ENCODE results near the gene DPP7. TPM values are rescaled to one million over a fixed set of nuclear protein-coding genes. Genes with fewer than 3 reads are reported as not detected.

The DPP7 gene
- total and polyA plus RNA-seq, 7 donors: 34.8 to 75.3 (median 67.4) TPM

DNA sequence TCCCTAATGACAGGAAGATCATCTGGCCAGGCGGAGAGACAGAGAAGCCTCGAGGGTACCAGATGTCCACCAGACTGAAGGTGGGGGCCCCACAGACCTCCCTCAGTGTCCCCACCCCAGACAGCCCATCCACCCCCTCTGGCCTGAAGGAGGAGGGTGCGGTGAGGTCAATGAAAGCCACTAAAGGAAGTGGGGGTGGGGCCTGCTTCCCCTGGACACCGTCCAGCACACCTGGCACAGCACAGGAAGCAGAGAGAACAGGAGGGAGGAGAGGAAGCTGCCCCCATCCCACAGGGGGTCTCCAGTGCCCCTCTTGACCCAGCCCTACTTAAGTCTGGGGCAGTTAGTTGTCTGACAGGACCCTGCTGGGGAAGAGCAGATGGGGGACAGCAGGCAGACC lies 44.1 kb upstream of the DPP7 start:
- TF ChIP-seq, protein P1, sequence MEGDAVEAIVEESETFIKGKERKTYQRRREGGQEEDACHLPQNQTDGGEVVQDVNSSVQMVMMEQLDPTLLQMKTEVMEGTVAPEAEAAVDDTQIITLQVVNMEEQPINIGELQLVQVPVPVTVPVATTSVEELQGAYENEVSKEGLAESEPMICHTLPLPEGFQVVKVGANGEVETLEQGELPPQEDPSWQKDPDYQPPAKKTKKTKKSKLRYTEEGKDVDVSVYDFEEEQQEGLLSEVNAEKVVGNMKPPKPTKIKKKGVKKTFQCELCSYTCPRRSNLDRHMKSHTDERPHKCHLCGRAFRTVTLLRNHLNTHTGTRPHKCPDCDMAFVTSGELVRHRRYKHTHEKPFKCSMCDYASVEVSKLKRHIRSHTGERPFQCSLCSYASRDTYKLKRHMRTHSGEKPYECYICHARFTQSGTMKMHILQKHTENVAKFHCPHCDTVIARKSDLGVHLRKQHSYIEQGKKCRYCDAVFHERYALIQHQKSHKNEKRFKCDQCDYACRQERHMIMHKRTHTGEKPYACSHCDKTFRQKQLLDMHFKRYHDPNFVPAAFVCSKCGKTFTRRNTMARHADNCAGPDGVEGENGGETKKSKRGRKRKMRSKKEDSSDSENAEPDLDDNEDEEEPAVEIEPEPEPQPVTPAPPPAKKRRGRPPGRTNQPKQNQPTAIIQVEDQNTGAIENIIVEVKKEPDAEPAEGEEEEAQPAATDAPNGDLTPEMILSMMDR (IDR thresholded peaks at IDR 0.05): no peak
- Histone ChIP-seq H3K9me3 (no peaks in the 10 kb centered on the region), H3K27me3 (ENCODE audit: insufficient read depth in 3 of 3, low read length in 2 of 3) (peaks cover 0 to 86% (median 41%) of the 10 kb centered on the region in 3 donors), H3K27ac (no peak overlapping the region), H3K4me3 (no peak overlapping the region), H3K4me1 (peaks cover 6% of the 10 kb centered on the region), H3K36me3 (ENCODE audit: insufficient read depth in 1 of 2, low read depth in 1 of 2) (no peaks in the 10 kb centered on the region)
- DNase-seq: no peak
- WGBS, 3 donors: 29 to 50% (median 42%) methylated on average over 4 of the region's 4 CpGs
- ATAC-seq: no peak
- intact Hi-C loops (cut with DNase I): no loop called here

DNA sequence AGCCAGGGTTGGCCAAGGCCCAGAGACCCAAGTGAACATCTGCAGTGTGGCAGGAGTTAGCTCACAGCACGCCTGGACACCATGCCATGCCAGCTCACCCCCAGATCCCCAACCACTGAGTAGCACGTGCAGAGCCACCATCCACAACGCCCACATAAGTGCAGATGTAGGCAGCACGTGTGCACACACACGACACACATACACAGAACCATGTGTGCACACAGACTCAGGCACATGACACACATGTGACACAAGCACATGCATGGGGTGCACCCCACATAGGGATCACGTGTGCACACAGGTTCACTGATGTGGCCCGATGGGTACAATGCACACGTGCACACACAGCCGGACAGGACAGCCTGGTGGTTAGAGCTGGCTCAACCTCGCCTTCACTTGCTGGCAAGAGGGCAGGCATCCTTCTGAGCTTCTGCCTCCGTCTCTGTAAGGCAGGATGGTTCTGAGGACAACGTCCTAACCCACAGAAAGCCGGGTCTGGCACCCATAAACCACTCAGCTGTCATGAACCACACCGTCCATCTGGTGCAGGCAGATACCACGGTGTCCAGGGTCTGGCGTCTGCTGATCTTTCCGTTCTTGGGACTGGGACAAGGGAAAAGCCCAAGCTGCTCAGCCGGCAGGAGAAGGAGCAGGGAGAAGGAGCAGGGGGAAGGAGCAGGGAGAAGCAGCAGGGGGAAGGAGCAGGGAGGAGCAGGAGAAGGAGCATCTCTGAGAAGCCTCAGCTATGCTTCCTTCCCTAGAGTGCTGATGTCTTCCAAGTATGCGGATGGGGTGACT lies 43.3 kb upstream of the DPP7 start:
- intact Hi-C loops (cut with DNase I): no loop called here
- peaks cover 0 to 78% (median 37%) of the 10 kb centered on the region in 3 donors for H3K27me3 ChIP-seq (ENCODE audit: insufficient read depth in 3 of 3, low read length in 2 of 3)
- H3K4me1 ChIP-seq: no peaks in the 10 kb centered on the region
- H3K27ac ChIP-seq: no peak overlapping the region
- DNase-seq: no peak
- H3K4me3 ChIP-seq: no peak overlapping the region
- 40 to 50% (median 41%) methylated on average over 19 of the region's 19 CpGs for WGBS, 3 donors
- no peak for ATAC-seq
- H3K9me3 ChIP-seq: no peaks in the 10 kb centered on the region
- no peaks in the 10 kb centered on the region for H3K36me3 ChIP-seq (ENCODE audit: insufficient read depth in 1 of 2, low read depth in 1 of 2)
- TF ChIP-seq, protein P1 (IDR thresholded peaks at IDR 0.05): no peak

DNA sequence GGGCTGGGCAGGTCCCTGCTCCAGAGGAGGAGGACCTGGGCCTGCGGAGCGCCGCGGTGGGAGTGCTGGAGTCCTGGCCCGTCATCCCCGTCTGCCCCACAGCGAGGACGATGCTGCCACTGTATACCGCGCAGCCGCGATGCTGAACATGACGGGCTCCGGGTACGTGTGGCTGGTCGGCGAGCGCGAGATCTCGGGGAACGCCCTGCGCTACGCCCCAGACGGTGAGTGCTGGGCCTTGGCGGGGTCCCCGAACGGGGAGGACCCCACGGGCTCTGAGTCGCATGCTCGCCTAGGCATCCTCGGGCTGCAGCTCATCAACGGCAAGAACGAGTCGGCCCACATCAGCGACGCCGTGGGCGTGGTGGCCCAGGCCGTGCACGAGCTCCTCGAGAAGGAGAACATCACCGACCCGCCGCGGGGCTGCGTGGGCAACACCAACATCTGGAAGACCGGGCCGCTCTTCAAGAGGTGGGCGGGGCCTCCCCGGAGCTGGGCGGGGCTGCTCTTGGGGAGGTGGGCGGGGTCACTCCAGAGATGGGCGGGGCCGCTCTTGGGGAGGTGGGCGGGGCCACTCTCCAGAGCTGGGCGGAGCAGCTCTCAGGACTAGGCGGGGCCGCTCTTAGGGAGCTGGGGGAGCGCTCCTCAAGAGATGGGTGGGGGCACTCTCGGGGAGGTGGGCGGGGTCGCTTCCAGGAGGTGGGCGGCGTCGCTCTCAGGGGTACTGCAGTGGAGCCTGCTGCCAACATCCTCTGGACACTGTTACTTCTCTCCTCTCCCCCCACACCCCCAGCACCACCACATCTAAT lies 42.2 kb upstream of the DPP7 start:
- Histone ChIP-seq H3K4me1 (no peaks in the 10 kb centered on the region), H3K27ac (no peak overlapping the region), H3K36me3 (ENCODE audit: insufficient read depth in 1 of 2, low read depth in 1 of 2) (no peaks in the 10 kb centered on the region), H3K27me3 (ENCODE audit: insufficient read depth in 3 of 3, low read length in 2 of 3) (peaks cover 0 to 69% (median 37%) of the 10 kb centered on the region in 3 donors), H3K9me3 (no peaks in the 10 kb centered on the region), H3K4me3 (no peak overlapping the region)
- 2 to 4% (median 3%) methylated on average over 52 to 65 of the region's 65 CpGs for WGBS, 3 donors
- TF ChIP-seq, protein P1 (IDR thresholded peaks at IDR 0.05): no peak
- ATAC-seq (peak; percentile 70 to 87 (median 78)), DNase-seq (no peak)
- intact Hi-C loops (cut with DNase I): no loop called here

DNA sequence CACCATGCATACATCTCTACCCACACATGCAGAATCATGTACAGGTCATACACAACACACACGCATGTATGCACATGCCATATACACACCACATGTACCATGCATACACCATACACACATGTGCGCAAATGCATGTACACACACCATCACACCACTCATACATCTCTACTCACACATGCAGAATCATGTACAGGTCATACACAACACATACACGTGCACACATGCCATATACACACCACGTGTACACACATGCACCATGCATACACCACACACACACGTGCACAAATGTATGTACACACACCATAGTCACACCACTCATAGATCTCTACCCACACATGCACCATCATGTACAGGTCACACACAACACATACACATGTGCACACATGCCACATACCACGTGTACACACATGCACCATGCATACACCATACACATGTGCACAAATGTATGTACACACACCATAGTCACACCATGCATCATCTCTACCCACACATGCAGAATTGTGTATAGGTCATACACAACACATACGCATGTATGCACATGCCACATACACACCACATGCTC lies 38.4 kb upstream of the DPP7 start:
- H3K36me3 ChIP-seq (ENCODE audit: insufficient read depth in 1 of 2, low read depth in 1 of 2): no peaks in the 10 kb centered on the region
- H3K27me3 ChIP-seq (ENCODE audit: insufficient read depth in 3 of 3, low read length in 2 of 3): peaks cover 0 to 38% (median 19%) of the 10 kb centered on the region in 3 donors
- TF ChIP-seq, protein P1 (IDR thresholded peaks at IDR 0.05): no peak
- no peak for DNase-seq
- no peak for ATAC-seq
- H3K27ac ChIP-seq: no peak overlapping the region
- no peaks in the 10 kb centered on the region for H3K9me3 ChIP-seq
- H3K4me3 ChIP-seq: no peak overlapping the region
- no peaks in the 10 kb centered on the region for H3K4me1 ChIP-seq
- WGBS, 3 donors: 91 to 93% (median 92%) methylated on average over 7 of the region's 7 CpGs
- intact Hi-C loops (cut with DNase I): no loop called here
